Fibroblast of lung (primary cell): ENCODE results near the gene SLC16A9. TPM values are rescaled to one million over a fixed set of nuclear protein-coding genes. Genes with fewer than 3 reads are reported as not detected.

ENCODE experiments used
- DNase-seq, 2 donors: peaks; one replicate each; pipeline versions ENCODE4 v3.0.0 to v3.0.0-alpha.2; 2010; ENCODE audit warnings: low read depth in 2 of 2
- H2AFZ ChIP-seq: 2 replicates; pipeline ENCODE4 v1.5.1; 2012; ENCODE audit warnings: low read length, control low read depth, inconsistent platforms
- H3K27ac ChIP-seq: 2 replicates; pipeline ENCODE4 v1.5.1; 2011; ENCODE audit warnings: low read length, control low read depth; ENCODE audit not compliant: insufficient read depth
- H3K27me3 ChIP-seq: 2 replicates; pipeline ENCODE4 v1.5.1; 2011; ENCODE audit warnings: mild to moderate bottlenecking, low read length; ENCODE audit not compliant: control insufficient read depth, insufficient read depth
- H3K36me3 ChIP-seq: 2 replicates; pipeline ENCODE4 v1.5.1; 2011; ENCODE audit warnings: low read length; ENCODE audit not compliant: control insufficient read depth, insufficient read depth
- H3K4me1 ChIP-seq: 2 replicates; pipeline ENCODE4 v1.5.1; 2011; ENCODE audit warnings: low read length; ENCODE audit not compliant: control insufficient read depth, insufficient read depth; ENCODE audit errors: extremely low read depth
- H3K4me2 ChIP-seq: 2 replicates; pipeline ENCODE4 v1.5.1; 2011; ENCODE audit warnings: low read length, control low read depth; ENCODE audit not compliant: insufficient read depth; ENCODE audit errors: extremely low read depth
- H3K4me3 ChIP-seq, 4 experiments: fragments of 200-600 bp in 1 of 4; sonication (generic) in 1 of 4; replicated peaks in 1 of 4; 2 replicates each; pipeline ENCODE4 v1.5.1; 2011 to 2016; ENCODE audit warnings: low read length in 4 of 4, low read depth in 3 of 4, mild to moderate bottlenecking in 3 of 4, control low read depth in 2 of 4, inconsistent platforms in 1 of 4, mixed read lengths in 1 of 4; ENCODE audit not compliant: insufficient read depth in 1 of 4; ENCODE audit errors: control extremely low read depth in 1 of 4
- H3K79me2 ChIP-seq: 2 replicates; pipeline ENCODE4 v1.5.1; 2012; ENCODE audit warnings: mild to moderate bottlenecking, low read length, inconsistent platforms; ENCODE audit not compliant: control insufficient read depth, insufficient read depth
- H3K9ac ChIP-seq: 2 replicates; pipeline ENCODE4 v1.5.1; 2011; ENCODE audit warnings: mild to moderate bottlenecking, low read length, control low read depth; ENCODE audit not compliant: insufficient read depth
- H3K9me3 ChIP-seq: 2 replicates; pipeline ENCODE4 v1.5.1; 2012; ENCODE audit warnings: low read depth, low read length; ENCODE audit not compliant: control insufficient read depth, insufficient read depth
- H4K20me1 ChIP-seq: 2 replicates; pipeline ENCODE4 v1.5.1; 2011; ENCODE audit warnings: low read length; ENCODE audit not compliant: control insufficient read depth, insufficient read depth; ENCODE audit errors: extremely low read depth
- CTCF ChIP-seq, 2 donors: IDR thresholded peaks in 1 of 2; conservative IDR thresholded peaks in 1 of 2; 1 replicate in 1 of 2; 2 replicates in 1 of 2; pipeline ENCODE4 v1.5.1; 2011 to 2012; ENCODE audit warnings: low read length in 2 of 2, control low read depth in 1 of 2, inconsistent platforms in 1 of 2, low read depth in 1 of 2, mild to moderate bottlenecking in 1 of 2
- EZH2 ChIP-seq: IDR thresholded peaks from 2 replicates; pipeline ENCODE4 v1.5.1; 2012; ENCODE audit warnings: low read length, control low read depth, mild to moderate bottlenecking; ENCODE audit errors: missing control alignments
- polyA plus RNA-seq, 2 donors: library from polyadenylated mRNA; depleted of rRNA in 1 of 2; stranded (reverse) in 1 of 2; unstranded in 1 of 2; fragments of >200 nt; gene quantifications; 2 replicates each; pipeline ENCODE4 v1.2.1, GENCODE V29; 2011 to 2012; ENCODE audit warnings: missing spikeins in 1 of 2
- total RNA-seq: library from RNA; depleted of rRNA; stranded (reverse); fragments of >200 nt; gene quantifications from 2 replicates; pipeline ENCODE4 v1.2.1, GENCODE V29; 2014

SLC16A9 gene
- total and polyA plus RNA-seq, 2 donors (not counting 1 experiment from before 2014, with no cell fraction given): 0.08 to 0.66 TPM

GRCh38 chr10:59628456-59628855 is 81.2 kb downstream of the SLC16A9 start:
- Histone ChIP-seq H4K20me1 (no peaks in the 10 kb centered on the region), H3K4me1 (no peaks in the 10 kb centered on the region), H3K4me2 (no peak overlapping the region), H3K36me3 (no peaks in the 10 kb centered on the region), H3K9me3 (no peaks in the 10 kb centered on the region), H3K27ac (no peak overlapping the region), H3K9ac (no peak overlapping the region), H3K79me2 (no peaks in the 10 kb centered on the region), H2AFZ (no peak overlapping the region), H3K27me3 (no peaks in the 10 kb centered on the region), H3K4me3 (no peak overlapping the region)
- TF ChIP-seq EZH2: no peak
- TF ChIP-seq CTCF (conservative IDR thresholded peaks at IDR 0.05 in 1 of 2, IDR thresholded peaks at IDR 0.05 in 1 of 2; ENCODE audit: low read depth in 1 of 2, low read length in 2 of 2): no peak
- DNase-seq: no peak

- Histone ChIP-seq H4K20me1 (no peaks in the 10 kb centered on the region), H3K79me2 (no peaks in the 10 kb centered on the region), H3K27ac (no peak overlapping the region), H3K36me3 (no peaks in the 10 kb centered on the region), H3K4me3 (no peak overlapping the region), H2AFZ (no peak overlapping the region), H3K9ac (no peak overlapping the region), H3K9me3 (no peaks in the 10 kb centered on the region), H3K27me3 (no peaks in the 10 kb centered on the region), H3K4me1 (no peaks in the 10 kb centered on the region), H3K4me2 (no peak overlapping the region)
- TF ChIP-seq CTCF (conservative IDR thresholded peaks at IDR 0.05 in 1 of 2, IDR thresholded peaks at IDR 0.05 in 1 of 2; ENCODE audit: low read depth in 1 of 2, low read length in 2 of 2) (no peak), EZH2 (no peak)
- DNase-seq: no peak
Measured at GRCh38 chr10:59627366-59628018, 82.2 kb downstream of the SLC16A9 start.

GRCh38 chr10:59626523-59626869 is 83.2 kb downstream of the SLC16A9 start:
- TF ChIP-seq EZH2: no peak
- no peak for TF ChIP-seq CTCF (conservative IDR thresholded peaks at IDR 0.05 in 1 of 2, IDR thresholded peaks at IDR 0.05 in 1 of 2; ENCODE audit: low read depth in 1 of 2, low read length in 2 of 2)
- Histone ChIP-seq H3K9me3 (no peaks in the 10 kb centered on the region), H3K4me2 (no peak overlapping the region), H3K27me3 (no peaks in the 10 kb centered on the region), H3K36me3 (no peaks in the 10 kb centered on the region), H3K9ac (no peak overlapping the region), H3K4me1 (no peaks in the 10 kb centered on the region), H2AFZ (no peak overlapping the region), H4K20me1 (no peaks in the 10 kb centered on the region), H3K27ac (no peak overlapping the region), H3K4me3 (no peak overlapping the region), H3K79me2 (no peaks in the 10 kb centered on the region)
- no peak for DNase-seq
